HG03342 (cell line): Measurements from ENCODE around the gene THAP4.

Experiments
- ATAC-seq: cut with Tn5 transposase; IDR thresholded peaks from one replicate; pipeline ENCODE4 v1.9.1; 2021; ENCODE audit warnings: mild to moderate bottlenecking, moderate library complexity; ENCODE audit not compliant: unreplicated experiment

The THAP4 gene, protein sequence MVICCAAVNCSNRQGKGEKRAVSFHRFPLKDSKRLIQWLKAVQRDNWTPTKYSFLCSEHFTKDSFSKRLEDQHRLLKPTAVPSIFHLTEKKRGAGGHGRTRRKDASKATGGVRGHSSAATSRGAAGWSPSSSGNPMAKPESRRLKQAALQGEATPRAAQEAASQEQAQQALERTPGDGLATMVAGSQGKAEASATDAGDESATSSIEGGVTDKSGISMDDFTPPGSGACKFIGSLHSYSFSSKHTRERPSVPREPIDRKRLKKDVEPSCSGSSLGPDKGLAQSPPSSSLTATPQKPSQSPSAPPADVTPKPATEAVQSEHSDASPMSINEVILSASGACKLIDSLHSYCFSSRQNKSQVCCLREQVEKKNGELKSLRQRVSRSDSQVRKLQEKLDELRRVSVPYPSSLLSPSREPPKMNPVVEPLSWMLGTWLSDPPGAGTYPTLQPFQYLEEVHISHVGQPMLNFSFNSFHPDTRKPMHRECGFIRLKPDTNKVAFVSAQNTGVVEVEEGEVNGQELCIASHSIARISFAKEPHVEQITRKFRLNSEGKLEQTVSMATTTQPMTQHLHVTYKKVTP

DNA sequence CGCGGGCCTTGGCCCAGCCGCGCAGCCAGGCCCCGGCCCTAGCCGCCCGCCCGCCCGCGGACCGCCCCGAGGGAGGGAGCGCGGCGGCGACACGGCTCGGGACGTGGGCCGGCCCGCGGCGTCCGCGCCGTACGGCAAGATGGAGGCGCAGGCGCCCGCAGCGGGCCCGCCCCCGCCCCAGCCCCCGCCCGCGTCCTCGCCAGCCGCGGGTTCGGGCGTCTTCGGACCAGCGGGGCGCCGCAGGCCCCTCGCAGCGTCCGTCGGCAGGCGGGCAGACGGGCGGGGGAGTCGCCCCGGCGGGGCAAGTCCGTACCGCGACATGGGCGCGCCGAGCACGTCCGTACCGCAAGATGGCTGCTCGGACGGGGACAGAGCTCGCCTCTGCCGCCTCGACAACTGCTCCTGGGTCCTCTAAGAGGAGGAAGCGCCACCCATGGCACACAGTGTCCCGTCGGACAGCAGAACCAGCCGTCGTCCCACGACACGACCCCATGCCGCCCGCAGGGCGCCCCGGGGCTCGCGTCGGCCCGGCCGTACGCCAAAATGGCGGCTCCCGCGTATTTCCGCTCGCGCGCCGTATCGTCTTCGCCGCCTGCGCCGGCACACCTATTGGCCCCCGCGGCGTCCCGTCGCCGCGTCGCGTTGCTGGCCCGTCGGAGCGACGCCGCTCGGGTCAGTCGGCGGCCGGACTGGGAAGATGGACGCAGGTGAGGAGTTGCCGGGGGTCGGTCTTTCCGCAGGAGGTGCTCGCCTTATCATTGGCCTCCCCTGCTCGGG, at the start of gene THAP4, which contains the start of gene ATG4B:
THAP4 (minus strand) TSS at position 141 of the 777 bp plus-strand sequence. CDS start 141 bp downstream, outside the sequence.
ATG4B (plus strand) TSS at position 676 of the 777 bp plus-strand sequence; CDS start at position 698, 22 bp downstream.
- peak; percentile 55 for ATAC-seq

DNA sequence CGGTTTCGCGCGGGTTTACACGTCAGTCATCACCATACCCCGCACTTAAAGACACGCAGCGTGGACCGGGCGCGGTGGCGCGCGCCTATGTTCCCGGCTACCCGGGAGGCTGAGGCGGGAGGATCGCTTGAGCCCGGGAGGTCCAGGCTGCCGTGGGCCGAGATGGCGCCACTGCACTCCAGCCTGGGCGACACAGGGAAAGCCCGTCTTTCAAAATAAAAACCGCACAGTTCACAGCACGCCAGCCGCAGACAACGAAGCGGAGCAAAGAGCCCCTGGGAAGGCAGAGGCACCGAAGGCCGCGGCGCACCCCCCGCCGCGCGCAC, 49.3 kb upstream of the THAP4 start:
- ATAC-seq = peak; percentile 13

GRCh38 chr2:241680827-241681599, 44.1 kb upstream of the THAP4 start:
- ATAC-seq = no peak

DNA sequence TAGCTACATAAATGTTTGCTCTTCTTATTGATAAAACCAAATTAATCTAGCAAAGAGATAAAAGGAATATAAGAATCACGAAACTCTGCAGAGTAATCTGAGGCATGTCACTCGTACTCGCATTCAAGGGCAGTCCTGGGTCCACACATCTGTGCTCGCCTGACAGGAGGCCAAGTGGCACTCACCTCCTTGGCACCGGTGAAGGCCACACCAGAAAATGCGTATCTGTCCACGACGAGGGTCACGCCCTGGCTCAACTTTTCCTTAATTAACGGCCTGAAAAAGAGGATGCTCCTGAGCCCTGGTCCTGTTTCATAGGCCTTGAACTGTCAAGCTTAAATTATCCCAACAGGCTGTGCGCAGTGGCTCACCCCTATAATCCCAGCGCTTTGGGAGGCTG, 43.1 kb upstream of the THAP4 start:
- ATAC-seq = no peak

GRCh38 chr2:241678784-241679540, 42.0 kb upstream of the THAP4 start:
- no peak for ATAC-seq

- no peak for ATAC-seq
Measured at GRCh38 chr2:241678307-241678706, 41.3 kb upstream of the THAP4 start.

- ATAC-seq = no peak
Measured at GRCh38 chr2:241677392-241677791, 40.4 kb upstream of the THAP4 start.

DNA sequence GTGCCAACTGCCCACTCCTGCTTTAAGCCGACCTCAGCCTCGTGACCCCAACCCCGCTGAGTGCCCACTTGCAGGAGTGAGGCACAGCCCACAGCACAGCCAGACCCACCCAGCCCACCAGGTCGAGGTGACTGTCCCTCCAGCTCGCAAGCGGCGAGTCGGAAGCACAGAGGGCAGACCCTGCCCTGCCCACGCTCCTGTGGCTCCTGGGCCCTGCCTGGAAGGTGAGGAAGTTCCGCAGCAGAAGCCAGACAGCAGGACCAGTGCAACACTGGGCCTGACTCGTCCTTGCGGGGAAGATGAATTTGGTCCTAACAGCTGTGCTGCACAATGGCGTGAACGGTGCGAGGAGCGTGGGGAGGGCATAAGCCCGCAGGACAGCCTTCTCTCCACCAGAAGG, 39.7 kb upstream of the THAP4 start:
- no peak for ATAC-seq

GRCh38 chr2:241675885-241676284, 38.9 kb upstream of the THAP4 start:
- ATAC-seq = no peak

DNA sequence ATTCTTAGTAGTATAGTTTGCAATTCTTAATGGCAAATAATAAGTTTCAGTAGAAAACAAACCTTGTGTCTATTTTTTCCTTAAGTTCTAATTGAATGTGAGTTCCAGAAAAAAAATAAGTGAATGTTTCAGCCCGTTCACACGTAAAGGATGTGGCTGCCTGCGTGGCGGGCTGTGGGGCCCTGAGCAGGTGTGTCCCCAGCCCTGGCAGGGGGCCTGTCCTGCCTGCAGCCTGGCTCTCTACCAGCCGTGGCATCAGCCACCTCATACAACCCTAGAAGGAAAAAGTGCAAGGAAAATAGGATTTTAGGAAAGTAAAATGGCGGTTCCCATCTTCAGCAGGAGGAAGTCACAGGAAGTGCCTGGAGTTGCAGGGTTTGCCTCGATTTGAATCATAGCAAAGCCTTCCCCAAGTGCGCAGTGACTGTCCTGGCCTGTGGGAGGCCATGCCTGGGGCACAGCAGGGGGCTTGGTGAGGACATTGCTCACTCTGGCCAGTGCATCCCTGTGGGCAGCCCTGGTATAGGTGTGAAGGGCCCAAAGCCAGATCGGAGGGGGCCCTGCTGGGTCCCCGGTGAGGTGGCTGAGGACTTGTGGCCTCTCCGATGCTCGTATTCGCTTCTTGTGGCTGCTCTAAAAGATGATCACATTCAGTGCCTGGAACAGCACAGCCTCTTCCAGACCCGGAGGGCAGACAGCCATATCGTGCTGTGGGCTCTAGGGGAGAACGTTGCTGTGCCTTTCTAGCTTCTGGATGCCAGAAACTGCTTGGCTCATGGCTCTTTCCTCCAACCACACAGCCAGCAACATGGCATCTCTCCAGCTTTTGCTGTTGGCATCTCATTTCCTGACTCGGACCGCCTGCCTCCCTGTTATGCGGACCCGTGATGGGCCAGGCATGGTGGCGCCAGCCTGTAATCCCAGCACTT, 37.1 kb upstream of the THAP4 start:
- ATAC-seq = no peak

DNA sequence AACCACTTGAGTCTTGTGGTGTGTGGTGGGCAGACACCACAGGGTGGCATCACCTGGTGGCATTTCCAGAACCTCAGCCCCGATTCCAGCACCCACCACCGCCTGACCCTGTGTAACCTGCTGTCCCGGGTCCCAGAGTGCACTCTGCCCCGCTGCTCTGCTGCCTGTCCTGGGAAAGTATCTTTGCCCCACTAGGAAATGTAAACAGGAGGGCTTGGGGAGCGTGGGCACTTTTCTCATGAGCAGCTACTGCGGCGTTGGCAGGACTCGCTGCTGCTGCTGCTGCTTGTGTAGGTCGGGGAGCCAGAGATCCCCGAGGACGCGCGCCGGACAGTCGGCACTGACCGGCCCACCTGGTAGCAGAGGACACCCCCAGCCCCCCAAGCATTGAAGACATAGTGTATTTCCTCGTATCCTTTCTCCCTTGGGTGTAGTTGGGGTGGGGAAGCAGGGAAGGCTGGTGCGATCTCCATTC, 36.3 kb upstream of the THAP4 start:
- ATAC-seq = no peak

DNA sequence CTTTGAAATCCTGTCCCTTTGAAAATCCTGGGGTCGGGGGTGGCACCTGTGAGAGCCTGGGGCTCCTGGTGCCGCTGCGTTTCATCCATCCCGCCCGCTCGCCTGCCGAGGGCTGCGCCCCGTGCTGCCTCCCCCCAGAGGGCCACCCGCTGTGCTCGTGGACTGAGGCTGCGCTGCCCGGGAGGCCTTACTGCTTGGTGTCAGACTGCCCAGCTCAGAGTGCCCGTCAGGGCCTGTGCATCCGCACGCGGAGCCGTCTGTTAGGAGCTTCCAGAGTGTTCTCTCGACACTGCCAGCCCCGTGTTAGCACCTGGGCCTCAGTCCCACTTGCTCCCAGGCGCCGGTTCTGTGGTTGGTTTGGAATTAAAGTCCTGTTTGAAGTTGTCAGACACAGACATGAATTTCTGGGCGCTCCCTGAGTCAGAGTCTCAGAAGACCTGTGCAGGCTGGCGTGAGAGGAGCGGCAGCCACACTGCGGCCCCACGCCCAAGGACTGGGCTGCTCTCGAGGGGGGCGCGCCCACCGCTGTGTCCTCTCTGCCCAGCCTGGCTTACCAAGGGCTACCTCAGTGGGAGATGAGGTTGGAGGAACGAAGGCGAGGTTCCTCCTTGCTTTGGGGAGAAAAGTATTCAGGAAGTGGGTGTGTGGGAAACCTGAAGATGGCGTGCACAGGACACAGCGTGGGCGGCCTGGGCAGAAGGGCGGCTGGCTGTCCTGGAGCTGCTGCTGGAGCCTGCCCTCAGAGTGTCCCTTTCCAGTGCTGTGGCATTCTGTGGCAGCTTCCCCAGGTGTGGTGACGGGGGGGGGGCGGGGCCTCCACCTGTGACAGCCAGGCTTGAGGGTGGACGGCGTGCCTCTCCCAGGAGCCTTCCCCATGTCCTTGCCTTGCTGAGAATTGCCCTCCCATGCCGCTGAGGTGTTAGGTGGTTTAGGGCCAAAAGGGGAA, 35.6 kb upstream of the THAP4 start:
- ATAC-seq = no peak

DNA sequence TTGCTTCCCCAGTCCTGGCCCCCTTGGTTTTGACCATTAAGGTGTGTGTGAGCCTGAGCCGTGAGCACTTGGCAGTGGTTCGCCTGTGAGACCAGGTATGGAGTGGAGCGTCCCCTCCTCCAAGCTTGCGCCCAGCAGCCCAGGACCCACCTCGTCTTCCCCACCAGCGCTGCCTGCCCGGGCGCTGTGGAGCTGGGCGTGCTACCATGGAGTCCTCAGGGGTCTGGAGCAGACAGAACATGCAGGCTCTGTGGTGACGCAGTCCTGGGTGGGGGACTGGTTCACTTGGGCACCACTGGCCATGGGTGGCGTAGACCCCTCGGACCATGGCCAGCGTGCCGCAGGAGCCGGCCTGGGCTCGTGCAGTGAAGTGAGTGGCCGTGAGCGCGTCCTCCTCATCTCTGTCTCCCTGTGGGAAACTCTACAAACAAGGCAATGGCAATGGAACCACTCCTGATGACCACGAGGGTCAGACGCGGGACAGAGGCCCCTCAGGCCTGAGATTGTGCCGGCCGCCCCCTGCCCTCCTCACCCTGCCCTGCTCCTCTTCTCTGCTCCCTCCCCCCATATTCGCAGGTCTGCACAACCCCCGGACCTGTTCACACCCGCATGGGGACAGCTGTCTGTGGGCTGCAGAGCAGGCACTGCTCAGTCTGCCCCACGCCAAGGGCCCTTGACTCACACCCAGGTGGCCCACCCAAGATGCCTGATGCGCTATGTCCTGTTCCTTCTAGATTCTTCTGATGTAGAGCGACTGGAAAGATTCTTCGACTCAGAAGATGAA, 34.7 kb upstream of the THAP4 start:
- no peak for ATAC-seq

GRCh38 chr2:241670333-241671110, 33.6 kb upstream of the THAP4 start:
- ATAC-seq = no peak

DNA sequence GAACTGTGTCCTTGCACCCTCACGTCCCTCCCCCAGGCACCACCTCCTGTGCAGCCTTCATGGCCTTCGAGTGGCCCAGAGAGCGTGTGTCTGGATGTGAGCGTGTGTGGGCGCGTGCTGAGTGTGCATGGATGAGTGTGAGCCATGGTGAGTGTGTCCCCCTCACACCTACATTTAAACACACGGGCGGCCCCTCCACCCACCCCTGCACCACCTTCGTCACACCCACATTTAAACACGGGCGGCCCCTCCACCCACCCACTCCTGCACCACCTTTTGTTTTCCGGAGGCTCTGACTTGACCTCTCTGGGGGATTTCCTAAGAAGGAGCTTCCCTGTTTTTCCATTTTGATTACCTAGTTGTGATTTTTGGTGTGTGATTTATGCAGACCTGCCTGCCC, 31.9 kb upstream of the THAP4 start:
- no peak for ATAC-seq

DNA sequence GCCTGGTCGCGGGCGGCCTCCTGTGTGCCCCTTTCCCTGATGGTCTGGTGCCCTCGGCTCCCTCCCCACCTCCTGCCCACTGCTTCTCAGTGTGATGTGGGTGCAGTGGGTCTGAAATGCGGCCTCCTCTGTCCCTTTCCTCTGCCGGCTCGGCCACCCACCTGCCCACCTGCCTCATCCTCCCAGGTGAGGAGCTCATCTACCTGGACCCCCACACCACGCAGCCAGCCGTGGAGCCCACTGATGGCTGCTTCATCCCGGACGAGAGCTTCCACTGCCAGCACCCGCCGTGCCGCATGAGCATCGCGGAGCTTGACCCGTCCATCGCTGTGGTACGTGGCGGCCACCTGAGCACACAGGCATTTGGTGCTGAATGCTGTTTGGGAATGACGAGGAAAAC, 31.4 kb upstream of the THAP4 start:
- no peak for ATAC-seq
